ENCODE measurements around the gene LGR4. TPM values are rescaled to one million over a fixed set of nuclear protein-coding genes. Genes with fewer than 3 reads are reported as not detected.
A peak's percentile ranks its signal among the peaks of the same experiment; 100 is the strongest.

The LGR4 gene
- total and polyA plus RNA-seq, 2 of the 13 experiments (the other 11 are each of a cell fraction or from before 2014, with no cell fraction given): 42.1 to 68.7 TPM

DNA sequence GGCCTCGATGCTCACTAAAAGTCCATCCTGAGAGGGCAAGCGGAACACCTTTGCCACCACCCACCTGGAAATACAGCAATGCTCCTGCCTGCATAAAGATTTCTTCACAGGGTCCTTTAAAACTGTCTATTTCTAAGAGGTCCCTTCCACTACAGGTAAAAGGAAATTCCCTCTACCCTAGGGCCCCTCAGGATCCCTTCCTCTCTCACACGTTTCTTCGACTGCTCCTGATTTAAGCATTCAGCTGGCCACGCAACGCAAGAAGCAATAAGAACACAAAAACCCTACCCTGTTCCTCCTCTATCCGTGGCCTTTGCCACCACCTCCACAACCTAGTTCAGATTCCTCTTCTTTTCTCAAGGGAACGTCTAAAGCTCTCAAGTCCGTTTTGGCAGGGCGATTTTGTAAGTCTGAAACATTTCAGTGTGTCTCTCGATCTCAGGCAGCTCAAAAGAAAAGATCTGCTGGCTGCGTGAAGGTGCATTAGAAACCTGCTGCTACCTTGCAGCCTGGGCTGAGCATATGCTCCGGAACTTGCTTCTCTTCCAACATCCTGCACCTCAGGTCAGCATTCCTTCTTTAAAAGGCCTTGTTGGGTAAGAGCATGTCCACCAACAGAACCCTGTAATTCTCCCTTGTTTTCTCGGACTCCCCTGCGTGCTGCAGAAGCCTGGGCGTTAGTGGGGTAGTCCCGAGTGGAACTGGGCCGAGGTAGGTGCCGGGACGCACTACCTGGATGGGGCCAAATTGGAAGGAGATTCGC is 1.6 kb downstream of the LGR4 start (continued):
- no peak for TF ChIP-seq ZNF20 (CRISPR knock-in tag; IDR thresholded peaks at IDR 0.05)
- TF ChIP-seq, protein P1, sequence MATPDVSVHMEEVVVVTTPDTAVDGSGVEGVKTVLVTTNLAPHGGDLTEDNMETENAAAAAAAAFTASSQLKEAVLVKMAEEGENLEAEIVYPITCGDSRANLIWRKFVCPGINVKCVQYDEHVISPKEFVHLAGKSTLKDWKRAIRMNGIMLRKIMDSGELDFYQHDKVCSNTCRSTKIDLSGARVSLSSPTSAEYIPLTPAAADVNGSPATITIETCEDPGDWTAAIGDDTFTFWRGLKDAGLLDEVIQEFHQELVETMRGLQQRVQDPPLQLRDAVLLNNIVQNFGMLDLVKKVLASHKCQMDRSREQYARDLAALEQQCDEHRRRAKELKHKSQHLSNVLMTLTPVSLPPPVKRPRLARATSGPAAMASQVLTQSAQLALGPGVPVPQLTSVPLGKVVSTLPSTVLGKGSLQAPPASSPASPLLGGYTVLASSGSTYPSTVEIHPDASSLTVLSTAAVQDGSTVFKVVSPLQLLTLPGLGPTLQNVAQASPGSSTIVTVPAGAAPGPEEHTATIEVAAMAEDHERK (CRISPR knock-in tag; IDR thresholded peaks at IDR 0.05; ENCODE audit: low read depth): no peak
- TF ChIP-seq, protein P2, sequence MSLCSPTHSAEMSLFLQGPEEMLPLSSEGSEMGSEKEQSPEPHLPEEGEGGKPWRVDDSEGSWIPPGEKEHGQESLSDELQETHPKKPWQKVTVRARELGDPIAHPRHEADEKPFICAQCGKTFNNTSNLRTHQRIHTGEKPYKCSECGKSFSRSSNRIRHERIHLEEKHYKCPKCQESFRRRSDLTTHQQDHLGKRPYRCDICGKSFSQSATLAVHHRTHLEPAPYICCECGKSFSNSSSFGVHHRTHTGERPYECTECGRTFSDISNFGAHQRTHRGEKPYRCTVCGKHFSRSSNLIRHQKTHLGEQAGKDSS (CRISPR knock-in tag; IDR thresholded peaks at IDR 0.05; ENCODE audit: borderline replicate concordance, low read depth): no peak
- TF ChIP-seq ZNF484 (CRISPR knock-in tag; IDR thresholded peaks at IDR 0.05; ENCODE audit: borderline replicate concordance, low read depth): no peak
- TF ChIP-seq, protein P3, sequence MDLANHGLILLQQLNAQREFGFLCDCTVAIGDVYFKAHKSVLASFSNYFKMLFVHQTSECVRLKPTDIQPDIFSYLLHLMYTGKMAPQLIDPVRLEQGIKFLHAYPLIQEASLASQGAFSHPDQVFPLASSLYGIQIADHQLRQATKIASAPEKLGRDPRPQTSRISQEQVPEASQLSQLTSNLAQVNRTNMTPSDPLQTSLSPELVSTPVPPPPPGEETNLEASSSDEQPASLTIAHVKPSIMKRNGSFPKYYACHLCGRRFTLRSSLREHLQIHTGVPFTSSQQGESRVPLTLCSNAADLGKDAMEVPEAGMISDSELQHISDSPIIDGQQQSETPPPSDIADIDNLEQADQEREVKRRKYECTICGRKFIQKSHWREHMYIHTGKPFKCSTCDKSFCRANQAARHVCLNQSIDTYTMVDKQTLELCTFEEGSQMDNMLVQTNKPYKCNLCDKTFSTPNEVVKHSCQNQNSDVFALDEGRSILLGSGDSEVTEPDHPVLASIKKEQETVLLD (CRISPR knock-in tag; IDR thresholded peaks at IDR 0.05; ENCODE audit: low read depth): no peak
- TF ChIP-seq, protein P4, sequence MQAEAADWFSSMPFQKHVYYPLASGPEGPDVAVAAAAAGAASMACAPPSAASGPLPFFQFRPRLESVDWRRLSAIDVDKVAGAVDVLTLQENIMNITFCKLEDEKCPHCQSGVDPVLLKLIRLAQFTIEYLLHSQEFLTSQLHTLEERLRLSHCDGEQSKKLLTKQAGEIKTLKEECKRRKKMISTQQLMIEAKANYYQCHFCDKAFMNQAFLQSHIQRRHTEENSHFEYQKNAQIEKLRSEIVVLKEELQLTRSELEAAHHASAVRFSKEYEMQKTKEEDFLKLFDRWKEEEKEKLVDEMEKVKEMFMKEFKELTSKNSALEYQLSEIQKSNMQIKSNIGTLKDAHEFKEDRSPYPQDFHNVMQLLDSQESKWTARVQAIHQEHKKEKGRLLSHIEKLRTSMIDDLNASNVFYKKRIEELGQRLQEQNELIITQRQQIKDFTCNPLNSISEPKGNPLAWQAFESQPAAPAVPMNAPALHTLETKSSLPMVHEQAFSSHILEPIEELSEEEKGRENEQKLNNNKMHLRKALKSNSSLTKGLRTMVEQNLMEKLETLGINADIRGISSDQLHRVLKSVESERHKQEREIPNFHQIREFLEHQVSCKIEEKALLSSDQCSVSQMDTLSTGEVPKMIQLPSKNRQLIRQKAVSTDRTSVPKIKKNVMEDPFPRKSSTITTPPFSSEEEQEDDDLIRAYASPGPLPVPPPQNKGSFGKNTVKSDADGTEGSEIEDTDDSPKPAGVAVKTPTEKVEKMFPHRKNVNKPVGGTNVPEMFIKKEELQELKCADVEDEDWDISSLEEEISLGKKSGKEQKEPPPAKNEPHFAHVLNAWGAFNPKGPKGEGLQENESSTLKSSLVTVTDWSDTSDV (CRISPR knock-in tag; IDR thresholded peaks at IDR 0.05): no peak
- TF ChIP-seq ZMYM3 (CRISPR knock-in tag; IDR thresholded peaks at IDR 0.05): no peak
- no peak for TF ChIP-seq ZNF331 (CRISPR knock-in tag; IDR thresholded peaks at IDR 0.05)
- TF ChIP-seq, protein P5, sequence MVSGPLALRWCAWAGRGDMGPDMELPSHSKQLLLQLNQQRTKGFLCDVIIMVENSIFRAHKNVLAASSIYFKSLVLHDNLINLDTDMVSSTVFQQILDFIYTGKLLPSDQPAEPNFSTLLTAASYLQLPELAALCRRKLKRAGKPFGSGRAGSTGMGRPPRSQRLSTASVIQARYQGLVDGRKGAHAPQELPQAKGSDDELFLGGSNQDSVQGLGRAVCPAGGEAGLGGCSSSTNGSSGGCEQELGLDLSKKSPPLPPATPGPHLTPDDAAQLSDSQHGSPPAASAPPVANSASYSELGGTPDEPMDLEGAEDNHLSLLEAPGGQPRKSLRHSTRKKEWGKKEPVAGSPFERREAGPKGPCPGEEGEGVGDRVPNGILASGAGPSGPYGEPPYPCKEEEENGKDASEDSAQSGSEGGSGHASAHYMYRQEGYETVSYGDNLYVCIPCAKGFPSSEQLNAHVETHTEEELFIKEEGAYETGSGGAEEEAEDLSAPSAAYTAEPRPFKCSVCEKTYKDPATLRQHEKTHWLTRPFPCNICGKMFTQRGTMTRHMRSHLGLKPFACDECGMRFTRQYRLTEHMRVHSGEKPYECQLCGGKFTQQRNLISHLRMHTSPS (CRISPR knock-in tag; IDR thresholded peaks at IDR 0.05; ENCODE audit: low read depth): no peak
- peak; percentile 50; the same call in 1 of the 2 replicates for TF ChIP-seq ZFX (CRISPR knock-in tag; IDR thresholded peaks at IDR 0.05; ENCODE audit: low read depth)
- TF ChIP-seq TMF1 (CRISPR knock-in tag; IDR thresholded peaks at IDR 0.05; ENCODE audit: low read depth): peak; percentile 28; the same call in 1 of the 2 replicates
- no peak for TF ChIP-seq SNAI1 (CRISPR knock-in tag; IDR thresholded peaks at IDR 0.05; ENCODE audit: borderline replicate concordance)
- TF ChIP-seq, protein P6, sequence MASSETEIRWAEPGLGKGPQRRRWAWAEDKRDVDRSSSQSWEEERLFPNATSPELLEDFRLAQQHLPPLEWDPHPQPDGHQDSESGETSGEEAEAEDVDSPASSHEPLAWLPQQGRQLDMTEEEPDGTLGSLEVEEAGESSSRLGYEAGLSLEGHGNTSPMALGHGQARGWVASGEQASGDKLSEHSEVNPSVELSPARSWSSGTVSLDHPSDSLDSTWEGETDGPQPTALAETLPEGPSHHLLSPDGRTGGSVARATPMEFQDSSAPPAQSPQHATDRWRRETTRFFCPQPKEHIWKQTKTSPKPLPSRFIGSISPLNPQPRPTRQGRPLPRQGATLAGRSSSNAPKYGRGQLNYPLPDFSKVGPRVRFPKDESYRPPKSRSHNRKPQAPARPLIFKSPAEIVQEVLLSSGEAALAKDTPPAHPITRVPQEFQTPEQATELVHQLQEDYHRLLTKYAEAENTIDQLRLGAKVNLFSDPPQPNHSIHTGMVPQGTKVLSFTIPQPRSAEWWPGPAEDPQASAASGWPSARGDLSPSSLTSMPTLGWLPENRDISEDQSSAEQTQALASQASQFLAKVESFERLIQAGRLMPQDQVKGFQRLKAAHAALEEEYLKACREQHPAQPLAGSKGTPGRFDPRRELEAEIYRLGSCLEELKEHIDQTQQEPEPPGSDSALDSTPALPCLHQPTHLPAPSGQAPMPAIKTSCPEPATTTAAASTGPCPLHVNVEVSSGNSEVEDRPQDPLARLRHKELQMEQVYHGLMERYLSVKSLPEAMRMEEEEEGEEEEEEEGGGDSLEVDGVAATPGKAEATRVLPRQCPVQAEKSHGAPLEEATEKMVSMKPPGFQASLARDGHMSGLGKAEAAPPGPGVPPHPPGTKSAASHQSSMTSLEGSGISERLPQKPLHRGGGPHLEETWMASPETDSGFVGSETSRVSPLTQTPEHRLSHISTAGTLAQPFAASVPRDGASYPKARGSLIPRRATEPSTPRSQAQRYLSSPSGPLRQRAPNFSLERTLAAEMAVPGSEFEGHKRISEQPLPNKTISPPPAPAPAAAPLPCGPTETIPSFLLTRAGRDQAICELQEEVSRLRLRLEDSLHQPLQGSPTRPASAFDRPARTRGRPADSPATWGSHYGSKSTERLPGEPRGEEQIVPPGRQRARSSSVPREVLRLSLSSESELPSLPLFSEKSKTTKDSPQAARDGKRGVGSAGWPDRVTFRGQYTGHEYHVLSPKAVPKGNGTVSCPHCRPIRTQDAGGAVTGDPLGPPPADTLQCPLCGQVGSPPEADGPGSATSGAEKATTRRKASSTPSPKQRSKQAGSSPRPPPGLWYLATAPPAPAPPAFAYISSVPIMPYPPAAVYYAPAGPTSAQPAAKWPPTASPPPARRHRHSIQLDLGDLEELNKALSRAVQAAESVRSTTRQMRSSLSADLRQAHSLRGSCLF (CRISPR knock-in tag; IDR thresholded peaks at IDR 0.05; ENCODE audit: borderline replicate concordance): no peak
- TF ChIP-seq ZNF333 (CRISPR knock-in tag; IDR thresholded peaks at IDR 0.05; ENCODE audit: borderline replicate concordance): no peak

All from HepG2 (cell line).